MM.1S (cell line): ENCODE measurements around the gene HPDL.

Experiments used
- EZH2phosphoT487 ChIP-seq: fragments of 300-600 bp; sonication (generic); IDR thresholded peaks from 2 replicates; pipeline ENCODE4 v1.6.1; 2018; ENCODE audit warnings: antibody characterized with exemption, low read length
- TF ChIP-seq, protein P1 (sequence below): fragments of 300-600 bp; sonication (generic); IDR thresholded peaks from 2 replicates; pipeline ENCODE4 v1.5.1; 2016; ENCODE audit warnings: antibody characterized with exemption, low read length, mixed read lengths

DNA sequence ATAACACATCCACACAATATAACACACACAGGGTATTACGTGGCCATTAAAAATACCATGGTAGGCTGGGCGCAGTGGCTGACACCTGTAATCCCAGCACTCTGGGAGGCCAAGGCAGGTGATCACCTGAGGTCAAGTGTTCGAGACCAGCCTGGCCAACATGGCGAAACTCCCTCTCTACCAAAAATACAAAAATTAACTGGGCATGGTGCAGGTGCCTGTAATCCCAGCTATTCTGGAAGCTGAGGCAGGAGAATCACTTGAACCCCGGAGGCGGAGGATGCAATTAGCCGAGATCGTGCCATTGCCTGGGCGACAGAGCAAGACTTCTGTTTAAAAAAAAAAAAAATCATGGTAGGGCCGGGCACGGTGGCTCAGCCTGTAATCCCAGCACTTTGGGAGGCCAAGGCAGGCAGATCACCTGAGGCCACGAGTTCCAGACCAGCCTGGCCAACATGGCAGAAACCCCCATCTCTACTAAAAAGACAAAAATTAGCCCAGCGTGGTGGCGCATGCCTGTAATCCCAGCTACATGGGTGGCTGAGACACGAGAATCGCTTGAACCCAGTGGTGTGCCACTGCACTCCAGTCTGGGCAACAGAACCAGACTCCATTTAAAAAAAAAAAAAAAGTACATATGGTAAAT, 24.1 kb upstream of the HPDL start:
- TF ChIP-seq, protein P1, sequence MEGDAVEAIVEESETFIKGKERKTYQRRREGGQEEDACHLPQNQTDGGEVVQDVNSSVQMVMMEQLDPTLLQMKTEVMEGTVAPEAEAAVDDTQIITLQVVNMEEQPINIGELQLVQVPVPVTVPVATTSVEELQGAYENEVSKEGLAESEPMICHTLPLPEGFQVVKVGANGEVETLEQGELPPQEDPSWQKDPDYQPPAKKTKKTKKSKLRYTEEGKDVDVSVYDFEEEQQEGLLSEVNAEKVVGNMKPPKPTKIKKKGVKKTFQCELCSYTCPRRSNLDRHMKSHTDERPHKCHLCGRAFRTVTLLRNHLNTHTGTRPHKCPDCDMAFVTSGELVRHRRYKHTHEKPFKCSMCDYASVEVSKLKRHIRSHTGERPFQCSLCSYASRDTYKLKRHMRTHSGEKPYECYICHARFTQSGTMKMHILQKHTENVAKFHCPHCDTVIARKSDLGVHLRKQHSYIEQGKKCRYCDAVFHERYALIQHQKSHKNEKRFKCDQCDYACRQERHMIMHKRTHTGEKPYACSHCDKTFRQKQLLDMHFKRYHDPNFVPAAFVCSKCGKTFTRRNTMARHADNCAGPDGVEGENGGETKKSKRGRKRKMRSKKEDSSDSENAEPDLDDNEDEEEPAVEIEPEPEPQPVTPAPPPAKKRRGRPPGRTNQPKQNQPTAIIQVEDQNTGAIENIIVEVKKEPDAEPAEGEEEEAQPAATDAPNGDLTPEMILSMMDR = no peak
- no peak for TF ChIP-seq EZH2phosphoT487
